ENCODE results near the gene LENG1. TPM values are rescaled to one million over a fixed set of nuclear protein-coding genes. Genes with fewer than 3 reads are reported as not detected.
"Not testable (repeated sequence)": the region's sequence is repeated elsewhere in the genome, so short reads cannot be mapped to it uniquely, and the experiment has no call there.

Gene LENG1
- total and polyA plus RNA-seq, 2 experiments from 2014 or later: 4.7 to 17.2 TPM

GRCh38 chr19:54183431-54183830 lies 23.9 kb upstream of the LENG1 start:
- no peaks in the 10 kb centered on the region; the same call in 1 of the 2 replicates for H3K36me3 ChIP-seq (ENCODE audit: insufficient read depth)
- no peak overlapping the region for H3K27ac Mint-ChIP-seq
- H3K27me3 ChIP-seq (ENCODE audit: insufficient read depth): no peaks in the 10 kb centered on the region
- peaks cover 7% of the 10 kb centered on the region for H3F3A ChIP-seq (replicated peaks; ENCODE audit: low read depth)
- ATAC-seq (no peak), DNase-seq (ENCODE audit: low spot score) (no peak)
- H3K36me3 Mint-ChIP-seq (ENCODE audit: low read depth): peaks cover 38% of the 10 kb centered on the region
- H3K4me3 Mint-ChIP-seq: no peak overlapping the region
- H3K79me2 ChIP-seq (replicated peaks; ENCODE audit: insufficient read depth): peaks cover 21% of the 10 kb centered on the region
- H3K27me3 Mint-ChIP-seq (ENCODE audit: insufficient read depth, low read depth, poor library complexity): peaks cover 12% of the 10 kb centered on the region
- H3K4me3 ChIP-seq: no peak overlapping the region
- no peak overlapping the region for H3K27ac ChIP-seq (ENCODE audit: low read depth)
- H3K4me2 ChIP-seq: no peak overlapping the region
- no peaks in the 10 kb centered on the region; the same call in 1 of the 2 replicates for H3K4me1 ChIP-seq (ENCODE audit: insufficient read depth)
- peaks cover 22% of the 10 kb centered on the region for H3K4me1 Mint-ChIP-seq
- H3K9me2 ChIP-seq (ENCODE audit: insufficient read depth): no peaks in the 10 kb centered on the region
- H2AFZ ChIP-seq: no peak overlapping the region
- TF ChIP-seq EZH2phosphoT487 (IDR thresholded peaks at IDR 0.05; ENCODE audit: unreplicated experiment) (no peak), NANOG (IDR thresholded peaks at IDR 0.05; ENCODE audit: borderline replicate concordance) (no peak), STAT1 (IDR thresholded peaks at IDR 0.05; ENCODE audit: unreplicated experiment) (no peak), JUNB (IDR thresholded peaks at IDR 0.05; ENCODE audit: unreplicated experiment) (no peak), ZNF114 (CRISPR knock-in tag; IDR thresholded peaks at IDR 0.05) (no peak), POLR2AphosphoS5 (IDR thresholded peaks at IDR 0.05; ENCODE audit: low read depth) (no peak)
- TF ChIP-seq, protein P1, sequence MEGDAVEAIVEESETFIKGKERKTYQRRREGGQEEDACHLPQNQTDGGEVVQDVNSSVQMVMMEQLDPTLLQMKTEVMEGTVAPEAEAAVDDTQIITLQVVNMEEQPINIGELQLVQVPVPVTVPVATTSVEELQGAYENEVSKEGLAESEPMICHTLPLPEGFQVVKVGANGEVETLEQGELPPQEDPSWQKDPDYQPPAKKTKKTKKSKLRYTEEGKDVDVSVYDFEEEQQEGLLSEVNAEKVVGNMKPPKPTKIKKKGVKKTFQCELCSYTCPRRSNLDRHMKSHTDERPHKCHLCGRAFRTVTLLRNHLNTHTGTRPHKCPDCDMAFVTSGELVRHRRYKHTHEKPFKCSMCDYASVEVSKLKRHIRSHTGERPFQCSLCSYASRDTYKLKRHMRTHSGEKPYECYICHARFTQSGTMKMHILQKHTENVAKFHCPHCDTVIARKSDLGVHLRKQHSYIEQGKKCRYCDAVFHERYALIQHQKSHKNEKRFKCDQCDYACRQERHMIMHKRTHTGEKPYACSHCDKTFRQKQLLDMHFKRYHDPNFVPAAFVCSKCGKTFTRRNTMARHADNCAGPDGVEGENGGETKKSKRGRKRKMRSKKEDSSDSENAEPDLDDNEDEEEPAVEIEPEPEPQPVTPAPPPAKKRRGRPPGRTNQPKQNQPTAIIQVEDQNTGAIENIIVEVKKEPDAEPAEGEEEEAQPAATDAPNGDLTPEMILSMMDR (conservative IDR thresholded peaks at IDR 0.05; ENCODE audit: low read depth in 2 of 2): no peak
- H4K20me1 ChIP-seq (replicated peaks; ENCODE audit: insufficient read depth): peaks cover 17% of the 10 kb centered on the region
- H3K9me3 Mint-ChIP-seq: no peaks in the 10 kb centered on the region; the same call in 2 of the 3 replicates

- Mint-ChIP-seq H3K27me3 (ENCODE audit: insufficient read depth, low read depth, poor library complexity) (peaks cover 17% of the 10 kb centered on the region), H3K4me1 (peaks cover 17% of the 10 kb centered on the region), H3K36me3 (ENCODE audit: low read depth) (peaks cover 41% of the 10 kb centered on the region)
- not testable (repeated sequence) for H2AFZ ChIP-seq; H3K9me3 Mint-ChIP-seq; H3K27me3 ChIP-seq (ENCODE audit: insufficient read depth); H3K4me2 ChIP-seq; H3K36me3 ChIP-seq (ENCODE audit: insufficient read depth); H3K9me2 ChIP-seq (ENCODE audit: insufficient read depth); H3K4me3 Mint-ChIP-seq; H3K4me1 ChIP-seq (ENCODE audit: insufficient read depth); H3F3A ChIP-seq (replicated peaks; ENCODE audit: low read depth); H3K4me3 ChIP-seq; H3K79me2 ChIP-seq (replicated peaks; ENCODE audit: insufficient read depth); DNase-seq (ENCODE audit: low spot score); ATAC-seq; H3K27ac ChIP-seq (ENCODE audit: low read depth); H3K27ac Mint-ChIP-seq
- H4K20me1 ChIP-seq (replicated peaks; ENCODE audit: insufficient read depth): peaks cover 13% of the 10 kb centered on the region
Measured at GRCh38 chr19:54181894-54182293, 22.4 kb upstream of the LENG1 start.

DNA sequence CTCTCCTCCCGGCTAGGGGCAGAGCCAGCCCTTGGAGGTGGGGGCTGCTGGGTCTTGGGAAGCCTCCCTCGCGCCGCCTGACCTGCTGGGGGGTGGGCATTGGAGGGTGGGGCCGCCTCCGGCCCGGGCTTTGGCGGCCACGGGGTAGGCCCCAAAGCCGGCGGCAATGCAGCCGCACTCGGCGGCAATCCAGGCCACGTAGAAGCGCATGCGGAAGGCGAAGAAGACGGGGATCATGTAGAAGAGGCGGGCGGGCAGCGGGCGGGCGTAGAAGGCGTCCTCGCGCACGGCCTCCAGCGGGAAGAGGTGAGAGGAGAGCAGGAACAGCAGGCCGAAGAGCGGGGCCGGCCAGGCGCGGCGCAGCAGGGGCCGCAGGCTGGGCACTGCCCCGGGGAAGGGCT lies 21.2 kb upstream of the LENG1 start:
- no peak overlapping the region for H3K4me2 ChIP-seq
- peak overlapping the region; percentile 11; the same call in 1 of the 2 replicates for H3K27ac ChIP-seq (ENCODE audit: low read depth)
- H3K4me1 Mint-ChIP-seq: peaks cover 17% of the 10 kb centered on the region
- H3K27me3 Mint-ChIP-seq (ENCODE audit: insufficient read depth, low read depth, poor library complexity): peaks cover 17% of the 10 kb centered on the region
- no peak for ATAC-seq
- no peak overlapping the region for H3K4me3 ChIP-seq
- no peak overlapping the region for H3K27ac Mint-ChIP-seq
- H4K20me1 ChIP-seq (replicated peaks; ENCODE audit: insufficient read depth): peaks cover 13% of the 10 kb centered on the region
- no peak overlapping the region for H3K4me3 Mint-ChIP-seq
- no peaks in the 10 kb centered on the region for H3K27me3 ChIP-seq (ENCODE audit: insufficient read depth)
- no peaks in the 10 kb centered on the region for H3K9me3 Mint-ChIP-seq
- H2AFZ ChIP-seq: no peak overlapping the region
- peaks cover 37% of the 10 kb centered on the region for H3K36me3 Mint-ChIP-seq (ENCODE audit: low read depth)
- 0 out of 2 replicates have a peak, but pooled peaks cover 4% of the 10 kb centered on the region for H3K79me2 ChIP-seq (replicated peaks; ENCODE audit: insufficient read depth)
- DNase-seq (ENCODE audit: low spot score): no peak
- H3K4me1 ChIP-seq (ENCODE audit: insufficient read depth): no peaks in the 10 kb centered on the region; the same call in 1 of the 2 replicates
- no peaks in the 10 kb centered on the region for H3K9me2 ChIP-seq (ENCODE audit: insufficient read depth)
- H3K36me3 ChIP-seq (ENCODE audit: insufficient read depth): peaks cover 9% of the 10 kb centered on the region; the same call in 1 of the 2 replicates
- H3F3A ChIP-seq (replicated peaks; ENCODE audit: low read depth): peaks cover 7% of the 10 kb centered on the region
- TF ChIP-seq NANOG (IDR thresholded peaks at IDR 0.05; ENCODE audit: borderline replicate concordance) (no peak), ZNF331 (CRISPR knock-in tag; IDR thresholded peaks at IDR 0.05; ENCODE audit: low read depth) (no peak), JUNB (IDR thresholded peaks at IDR 0.05; ENCODE audit: unreplicated experiment) (no peak), STAT1 (IDR thresholded peaks at IDR 0.05; ENCODE audit: unreplicated experiment) (no peak), EZH2 (IDR thresholded peaks at IDR 0.05; ENCODE audit: low read depth, unreplicated experiment) (no peak), ZNF114 (CRISPR knock-in tag; IDR thresholded peaks at IDR 0.05) (no peak), REST (IDR thresholded peaks at IDR 0.05; ENCODE audit: unreplicated experiment) (no peak), EZH2phosphoT487 (IDR thresholded peaks at IDR 0.05; ENCODE audit: unreplicated experiment) (no peak)
- TF ChIP-seq, protein P2, sequence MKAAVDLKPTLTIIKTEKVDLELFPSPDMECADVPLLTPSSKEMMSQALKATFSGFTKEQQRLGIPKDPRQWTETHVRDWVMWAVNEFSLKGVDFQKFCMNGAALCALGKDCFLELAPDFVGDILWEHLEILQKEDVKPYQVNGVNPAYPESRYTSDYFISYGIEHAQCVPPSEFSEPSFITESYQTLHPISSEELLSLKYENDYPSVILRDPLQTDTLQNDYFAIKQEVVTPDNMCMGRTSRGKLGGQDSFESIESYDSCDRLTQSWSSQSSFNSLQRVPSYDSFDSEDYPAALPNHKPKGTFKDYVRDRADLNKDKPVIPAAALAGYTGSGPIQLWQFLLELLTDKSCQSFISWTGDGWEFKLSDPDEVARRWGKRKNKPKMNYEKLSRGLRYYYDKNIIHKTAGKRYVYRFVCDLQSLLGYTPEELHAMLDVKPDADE (IDR thresholded peaks at IDR 0.05): no peak

Measured in GM23338 (cell line).